ENCODE data around the gene JMJD6.
A peak's percentile ranks its signal among the peaks of the same experiment; 100 is the strongest.

The JMJD6 gene

DNA sequence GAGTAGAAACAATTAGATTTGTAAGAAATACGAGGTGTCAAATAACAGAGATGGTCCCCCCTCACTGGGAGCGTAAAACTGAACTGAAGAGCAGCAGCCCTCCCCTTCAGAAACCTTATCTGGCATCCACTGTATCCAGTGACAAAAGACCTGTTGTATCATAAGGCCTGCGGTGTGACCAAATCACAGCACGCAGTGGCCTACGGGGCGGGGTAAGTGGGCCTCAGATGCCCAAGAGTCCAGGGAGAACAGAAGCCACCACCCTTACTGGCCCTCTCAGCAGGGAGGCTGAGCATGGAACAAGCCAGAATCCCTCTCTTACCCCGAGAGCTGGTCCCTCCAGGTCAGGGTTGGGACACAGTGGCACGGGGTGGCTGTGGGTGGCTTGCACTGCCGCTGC lies 5.5 kb downstream of the JMJD6 start:
- TF ChIP-seq, protein P1, sequence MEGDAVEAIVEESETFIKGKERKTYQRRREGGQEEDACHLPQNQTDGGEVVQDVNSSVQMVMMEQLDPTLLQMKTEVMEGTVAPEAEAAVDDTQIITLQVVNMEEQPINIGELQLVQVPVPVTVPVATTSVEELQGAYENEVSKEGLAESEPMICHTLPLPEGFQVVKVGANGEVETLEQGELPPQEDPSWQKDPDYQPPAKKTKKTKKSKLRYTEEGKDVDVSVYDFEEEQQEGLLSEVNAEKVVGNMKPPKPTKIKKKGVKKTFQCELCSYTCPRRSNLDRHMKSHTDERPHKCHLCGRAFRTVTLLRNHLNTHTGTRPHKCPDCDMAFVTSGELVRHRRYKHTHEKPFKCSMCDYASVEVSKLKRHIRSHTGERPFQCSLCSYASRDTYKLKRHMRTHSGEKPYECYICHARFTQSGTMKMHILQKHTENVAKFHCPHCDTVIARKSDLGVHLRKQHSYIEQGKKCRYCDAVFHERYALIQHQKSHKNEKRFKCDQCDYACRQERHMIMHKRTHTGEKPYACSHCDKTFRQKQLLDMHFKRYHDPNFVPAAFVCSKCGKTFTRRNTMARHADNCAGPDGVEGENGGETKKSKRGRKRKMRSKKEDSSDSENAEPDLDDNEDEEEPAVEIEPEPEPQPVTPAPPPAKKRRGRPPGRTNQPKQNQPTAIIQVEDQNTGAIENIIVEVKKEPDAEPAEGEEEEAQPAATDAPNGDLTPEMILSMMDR (conservative IDR thresholded peaks at IDR 0.05; ENCODE audit: low read length), result no peak
- DNase-seq (ENCODE audit: low read depth), result no peak
- H3K4me3 ChIP-seq (ENCODE audit: low read length), result no peak overlapping the region

DNA sequence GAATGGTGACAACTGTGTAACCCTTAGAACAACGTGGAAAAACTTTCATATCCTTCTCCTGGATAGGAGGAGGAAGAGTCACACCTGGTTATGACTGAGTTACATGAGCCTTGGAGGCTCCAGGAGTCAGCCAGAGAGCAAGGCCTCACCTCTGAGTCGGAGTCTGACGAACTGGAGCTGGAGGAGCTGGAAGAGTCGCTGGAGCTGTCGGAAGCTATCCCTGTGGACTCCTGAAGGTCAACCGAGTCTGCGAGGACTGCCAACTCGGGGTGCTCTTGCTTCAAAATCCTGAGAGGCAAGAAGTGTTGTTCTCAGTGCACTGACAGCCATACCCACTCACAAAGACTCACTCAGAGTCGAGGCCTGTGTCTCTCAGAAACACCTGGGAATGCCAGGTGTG lies 6.2 kb downstream of the JMJD6 start:
- no peak overlapping the region for H3K4me3 ChIP-seq (ENCODE audit: low read length)
- DNase-seq (ENCODE audit: low read depth), result no peak
- TF ChIP-seq, protein P1 (conservative IDR thresholded peaks at IDR 0.05; ENCODE audit: low read length), result no peak

DNA sequence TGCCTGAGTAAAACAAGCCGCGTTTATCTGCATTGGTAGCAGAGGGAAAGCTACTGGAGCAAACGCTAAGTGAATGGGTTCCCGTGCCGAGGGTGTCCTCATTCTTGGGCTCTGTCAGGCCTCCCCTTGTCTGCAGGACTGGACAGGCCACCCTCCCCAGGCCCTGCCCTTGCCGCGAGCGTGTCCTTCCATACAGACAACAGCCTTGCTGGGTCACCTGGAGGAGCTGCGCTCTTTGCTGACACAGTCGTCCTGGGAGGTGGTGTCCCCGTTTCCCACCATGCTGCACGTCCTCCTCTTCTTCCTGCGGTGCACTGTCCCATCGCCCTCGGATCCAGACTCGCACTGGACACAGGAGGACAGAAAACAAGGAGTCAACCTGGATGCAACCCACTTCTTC lies 7.9 kb downstream of the JMJD6 start:
- DNase-seq (ENCODE audit: low read depth), result no peak
- TF ChIP-seq, protein P1 (conservative IDR thresholded peaks at IDR 0.05; ENCODE audit: low read length), result no peak

DNA sequence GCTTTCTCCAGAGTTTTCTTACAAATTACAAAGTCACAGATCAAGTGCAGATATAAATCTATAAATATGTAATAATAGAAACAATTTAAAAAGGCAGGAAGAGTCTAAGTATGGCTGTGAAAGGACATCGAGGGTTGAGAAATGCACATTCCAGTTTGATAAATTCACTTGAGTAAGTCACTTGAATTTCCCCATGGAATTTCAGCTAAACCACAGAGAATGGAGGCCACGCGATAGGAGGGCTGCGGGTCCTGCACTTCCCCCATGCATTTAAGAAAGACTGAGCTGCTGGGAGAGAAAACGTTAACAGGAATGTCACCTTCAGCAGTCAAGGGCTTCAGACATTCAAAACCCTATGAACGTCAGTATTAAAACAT lies 9.6 kb downstream of the JMJD6 start:
- peak overlapping the region; percentile 45 for H3K4me3 ChIP-seq (ENCODE audit: low read length)
- peak; percentile 98 for DNase-seq (ENCODE audit: low read depth)
- TF ChIP-seq, protein P1 (conservative IDR thresholded peaks at IDR 0.05; ENCODE audit: low read length), result no peak

More for the DNA sequence above, 7.9 kb downstream of the JMJD6 start:
- no peak overlapping the region for H3K4me3 ChIP-seq (ENCODE audit: low read length)

DNA sequence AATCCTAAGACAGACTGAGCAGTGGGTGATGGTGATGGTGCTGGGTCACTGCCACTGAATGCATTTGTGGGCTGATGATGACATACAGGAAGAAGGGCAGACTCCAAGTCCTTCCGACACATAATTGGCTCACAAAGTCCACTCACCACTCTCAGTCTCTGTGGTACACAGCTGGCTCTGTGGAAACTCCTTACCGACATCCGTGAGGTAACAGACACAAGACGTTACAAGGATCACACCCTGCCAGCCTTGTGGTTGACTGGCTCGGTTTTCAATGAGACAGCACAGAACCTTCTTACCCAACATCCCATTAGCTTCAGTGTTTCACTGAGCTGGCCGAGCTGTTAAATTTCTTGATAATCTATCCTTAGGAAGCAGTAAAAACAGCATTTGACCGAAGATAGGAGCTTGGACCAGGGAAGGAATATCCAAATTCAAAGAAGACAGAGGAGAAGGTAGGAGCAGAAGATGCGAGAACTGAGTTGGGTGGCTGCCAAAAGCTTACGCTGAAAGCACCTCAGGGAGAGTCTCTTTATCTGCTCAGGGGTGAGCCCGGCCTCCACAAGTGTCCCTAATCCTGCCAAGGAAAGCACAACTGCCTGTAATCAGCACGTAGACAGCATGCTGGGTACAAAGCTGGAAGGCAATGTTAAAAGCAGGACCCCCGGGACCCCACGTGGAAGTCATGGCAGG lies 10.1 kb downstream of the JMJD6 start:
- TF ChIP-seq, protein P1 (conservative IDR thresholded peaks at IDR 0.05; ENCODE audit: low read length), result no peak
- peak overlapping the region; percentile 45 for H3K4me3 ChIP-seq (ENCODE audit: low read length)
- peak; percentile 100 for DNase-seq (ENCODE audit: low read depth)

DNA sequence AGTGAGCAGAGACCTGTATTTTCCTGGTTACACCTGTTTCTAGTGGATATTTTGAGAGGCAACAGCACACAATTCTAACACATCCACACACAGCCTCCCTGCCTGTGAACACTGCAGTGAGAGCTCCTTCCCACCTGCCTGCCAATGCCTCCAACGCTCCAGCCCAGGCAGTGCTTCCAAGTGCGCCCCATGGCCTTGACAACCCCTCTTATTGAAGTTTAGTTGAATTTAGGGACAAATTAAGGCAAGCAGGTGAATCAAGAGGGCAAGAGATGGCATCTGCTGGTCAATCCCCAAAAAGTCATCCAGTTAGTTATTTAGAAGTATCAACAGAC lies 10.9 kb downstream of the JMJD6 start:
- no peak for DNase-seq (ENCODE audit: low read depth)
- TF ChIP-seq, protein P1 (conservative IDR thresholded peaks at IDR 0.05; ENCODE audit: low read length), result peak; percentile 9; the same call in 1 of the 2 replicates
- H3K4me3 ChIP-seq (ENCODE audit: low read length), result no peak overlapping the region

DNA sequence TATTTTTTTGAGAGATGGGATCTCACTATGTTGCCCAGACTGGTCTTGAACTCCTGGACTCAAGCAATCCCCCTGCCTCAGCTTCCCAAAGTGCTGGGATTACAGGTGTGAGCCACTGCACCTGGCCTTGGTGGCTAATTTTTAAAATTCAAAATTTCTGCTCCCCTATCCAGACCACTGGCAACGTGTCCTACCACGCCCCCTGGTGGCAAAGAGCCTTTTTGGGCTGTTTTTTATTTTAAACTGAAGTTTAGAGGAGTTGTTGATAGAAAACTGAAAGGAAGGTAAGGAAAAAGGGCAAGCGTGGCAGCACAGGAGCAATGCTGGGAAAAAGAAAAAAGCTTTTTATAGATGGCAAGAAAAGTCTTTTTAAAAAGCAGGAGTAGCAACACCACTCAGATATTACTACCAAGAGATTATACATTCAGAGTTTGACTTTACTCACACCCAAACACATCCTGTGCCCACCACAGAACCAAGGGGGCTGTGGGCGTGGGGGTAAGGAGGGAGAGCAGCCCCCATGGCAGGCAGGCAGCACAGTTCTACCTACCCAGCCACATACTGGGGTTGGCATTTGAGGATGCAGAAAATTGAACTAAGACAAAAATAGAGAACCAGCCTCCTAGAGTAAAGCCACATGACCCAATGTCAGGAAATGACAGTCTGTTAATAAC lies 11.4 kb downstream of the JMJD6 start:
- TF ChIP-seq, protein P1 (conservative IDR thresholded peaks at IDR 0.05; ENCODE audit: low read length), result peak; percentile 78
- no peak overlapping the region for H3K4me3 ChIP-seq (ENCODE audit: low read length)
- DNase-seq (ENCODE audit: low read depth), result peak; percentile 54
